NB4 (cell line): ENCODE data around the gene CDH13.

Source experiments
- MYC ChIP-seq: IDR thresholded peaks from 2 replicates; pipeline ENCODE4 v1.6.1; 2011; ENCODE audit warnings: low read depth, low read length
- POLR2A ChIP-seq: IDR thresholded peaks from 2 replicates; pipeline ENCODE4 v1.6.1; 2011; ENCODE audit warnings: mild to moderate bottlenecking; ENCODE audit not compliant: insufficient read length; ENCODE audit errors: extremely low read depth
- TF ChIP-seq, protein P1 (sequence below): IDR thresholded peaks from one replicate; pipeline ENCODE4 v1.5.1; 2012; ENCODE audit warnings: low read depth, low read length
- TF ChIP-seq, protein P2 (sequence below): IDR thresholded peaks from 2 replicates; pipeline ENCODE4 v1.6.1; 2011; ENCODE audit warnings: low read depth, low read length

DNA sequence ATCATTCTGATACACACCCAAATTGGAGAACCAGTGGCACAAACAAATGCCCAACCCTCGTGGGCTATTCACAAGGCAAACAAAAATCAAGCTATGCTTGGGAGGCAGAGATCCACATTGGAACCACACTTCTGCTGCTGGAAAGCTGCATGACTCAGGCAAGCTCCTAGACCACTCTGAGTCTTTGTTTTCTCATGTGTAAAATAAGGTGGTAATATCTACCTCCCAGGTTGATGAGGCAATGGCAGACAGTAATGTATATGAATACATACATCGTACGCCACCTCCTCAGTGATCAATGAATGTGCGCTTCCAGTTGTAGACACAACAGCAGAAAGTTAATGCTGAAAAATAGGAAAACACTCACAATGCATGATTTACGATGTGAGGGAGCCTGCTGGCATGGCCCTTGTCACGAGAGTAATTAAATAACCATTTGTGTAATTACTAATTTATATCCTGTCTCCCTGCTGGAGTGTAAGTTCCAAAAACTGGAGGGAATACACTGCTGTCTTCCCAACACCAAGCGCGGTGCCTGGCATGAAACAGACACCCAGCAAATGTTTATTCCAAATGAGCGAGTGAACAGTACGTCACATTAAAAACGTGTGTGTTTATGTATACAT lies 1111.1 kb downstream of the CDH13 start:
- TF ChIP-seq, protein P1, sequence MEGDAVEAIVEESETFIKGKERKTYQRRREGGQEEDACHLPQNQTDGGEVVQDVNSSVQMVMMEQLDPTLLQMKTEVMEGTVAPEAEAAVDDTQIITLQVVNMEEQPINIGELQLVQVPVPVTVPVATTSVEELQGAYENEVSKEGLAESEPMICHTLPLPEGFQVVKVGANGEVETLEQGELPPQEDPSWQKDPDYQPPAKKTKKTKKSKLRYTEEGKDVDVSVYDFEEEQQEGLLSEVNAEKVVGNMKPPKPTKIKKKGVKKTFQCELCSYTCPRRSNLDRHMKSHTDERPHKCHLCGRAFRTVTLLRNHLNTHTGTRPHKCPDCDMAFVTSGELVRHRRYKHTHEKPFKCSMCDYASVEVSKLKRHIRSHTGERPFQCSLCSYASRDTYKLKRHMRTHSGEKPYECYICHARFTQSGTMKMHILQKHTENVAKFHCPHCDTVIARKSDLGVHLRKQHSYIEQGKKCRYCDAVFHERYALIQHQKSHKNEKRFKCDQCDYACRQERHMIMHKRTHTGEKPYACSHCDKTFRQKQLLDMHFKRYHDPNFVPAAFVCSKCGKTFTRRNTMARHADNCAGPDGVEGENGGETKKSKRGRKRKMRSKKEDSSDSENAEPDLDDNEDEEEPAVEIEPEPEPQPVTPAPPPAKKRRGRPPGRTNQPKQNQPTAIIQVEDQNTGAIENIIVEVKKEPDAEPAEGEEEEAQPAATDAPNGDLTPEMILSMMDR = no peak
- TF ChIP-seq POLR2A (no peak), MYC (no peak)
- TF ChIP-seq, protein P2, sequence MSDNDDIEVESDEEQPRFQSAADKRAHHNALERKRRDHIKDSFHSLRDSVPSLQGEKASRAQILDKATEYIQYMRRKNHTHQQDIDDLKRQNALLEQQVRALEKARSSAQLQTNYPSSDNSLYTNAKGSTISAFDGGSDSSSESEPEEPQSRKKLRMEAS = no peak
